Lung (tissue), 12 donors: Measurements from ENCODE around the gene ARID3C. TPM values are rescaled to one million over a fixed set of nuclear protein-coding genes. Genes with fewer than 3 reads are reported as not detected.
A peak's percentile ranks its signal among the peaks of the same experiment; 100 is the strongest.
"Not testable (repeated sequence)": the region's sequence is repeated elsewhere in the genome, so short reads cannot be mapped to it uniquely, and the experiment has no call there.

Source experiments
- ATAC-seq: fragments of 200-7000 bp; cut with Tn5 transposase; one replicate; pipeline ENCODE4 v1.9.1; 2020; ENCODE audit warnings: moderate number of reproducible peaks; ENCODE audit not compliant: insufficient read depth, low FRiP score
- DNase-seq, 3 donors: peaks; one replicate each; pipeline ENCODE4 v3.0.0-alpha.2; 2013 to 2017
- H3K27ac ChIP-seq, 2 donors: one replicate each; pipeline ENCODE4 v1.5.1; 2013; ENCODE audit warnings: mild to moderate bottlenecking in 2 of 2, moderate library complexity in 2 of 2, control low read depth in 1 of 2, inconsistent platforms in 1 of 2, low read depth in 1 of 2, low read length in 1 of 2
- H3K27me3 ChIP-seq, 3 donors: one replicate each; pipeline ENCODE4 v1.5.1; 2013; ENCODE audit warnings: low read length in 2 of 3; ENCODE audit not compliant: control insufficient read depth in 3 of 3, insufficient read depth in 3 of 3
- H3K36me3 ChIP-seq, 4 donors: one replicate each; pipeline ENCODE4 v1.5.1; 2013; ENCODE audit warnings: low read length in 4 of 4, mild to moderate bottlenecking in 1 of 4, moderate library complexity in 1 of 4; ENCODE audit not compliant: control insufficient read depth in 4 of 4, insufficient read depth in 4 of 4
- H3K4me1 ChIP-seq, 5 donors: one replicate each; pipeline ENCODE4 v1.5.1; 2013; ENCODE audit warnings: low read length in 5 of 5, mild to moderate bottlenecking in 2 of 5, moderate library complexity in 1 of 5; ENCODE audit not compliant: control insufficient read depth in 5 of 5, insufficient read depth in 5 of 5
- H3K4me3 ChIP-seq: one replicate; pipeline ENCODE4 v1.5.1; 2013; ENCODE audit warnings: mild to moderate bottlenecking, control low read depth, moderate library complexity
- H3K9ac ChIP-seq, 2 donors: one replicate each; pipeline ENCODE4 v1.5.1; 2013; ENCODE audit warnings: low read length in 2 of 2, control low read depth in 1 of 2; ENCODE audit not compliant: insufficient read depth in 1 of 2
- H3K9me3 ChIP-seq, 4 donors: one replicate each; pipeline ENCODE4 v1.5.1; 2013; ENCODE audit warnings: low read length in 3 of 4, mild to moderate bottlenecking in 1 of 4, moderate library complexity in 1 of 4; ENCODE audit not compliant: control insufficient read depth in 4 of 4, insufficient read depth in 3 of 4
- WGBS, 2 donors: extraction: QIAGEN DNeasy Blood & Tissue Kit; methylation state at CpG; one replicate each; pipeline ENCODE4 v1.1.7; 2013; 5-methylcytosine and 5-hydroxymethylcytosine counted together
- polyA plus RNA-seq, 2 donors: library from polyadenylated mRNA; stranded (reverse); fragments of 200-250 nt; gene quantifications; one replicate each; pipeline ENCODE4 v1.2.1, GENCODE V29; 2013
- total RNA-seq, 2 donors: library from RNA; depleted of rRNA in 1 of 2; stranded (reverse); fragments of >200 nt in 1 of 2; gene quantifications; one replicate each; pipeline ENCODE4 v1.2.1, GENCODE V29; 2014 to 2021
- TF ChIP-seq, protein P1 (sequence below): IDR thresholded peaks from 2 replicates; pipeline ENCODE4 v1.5.1; 2012; ENCODE audit warnings: mild to moderate bottlenecking; ENCODE audit errors: control extremely low read depth, extremely low read depth
- donor health status: control.
- donor health status: control.
- donor health status: Bipolar disorder and iron deficiency.
- donor health status: healthy.
- donor health status: DM: yes; HTN: yes; CAD: no.

Gene ARID3C
- total and polyA plus RNA-seq, 4 donors, result not detected

DNA sequence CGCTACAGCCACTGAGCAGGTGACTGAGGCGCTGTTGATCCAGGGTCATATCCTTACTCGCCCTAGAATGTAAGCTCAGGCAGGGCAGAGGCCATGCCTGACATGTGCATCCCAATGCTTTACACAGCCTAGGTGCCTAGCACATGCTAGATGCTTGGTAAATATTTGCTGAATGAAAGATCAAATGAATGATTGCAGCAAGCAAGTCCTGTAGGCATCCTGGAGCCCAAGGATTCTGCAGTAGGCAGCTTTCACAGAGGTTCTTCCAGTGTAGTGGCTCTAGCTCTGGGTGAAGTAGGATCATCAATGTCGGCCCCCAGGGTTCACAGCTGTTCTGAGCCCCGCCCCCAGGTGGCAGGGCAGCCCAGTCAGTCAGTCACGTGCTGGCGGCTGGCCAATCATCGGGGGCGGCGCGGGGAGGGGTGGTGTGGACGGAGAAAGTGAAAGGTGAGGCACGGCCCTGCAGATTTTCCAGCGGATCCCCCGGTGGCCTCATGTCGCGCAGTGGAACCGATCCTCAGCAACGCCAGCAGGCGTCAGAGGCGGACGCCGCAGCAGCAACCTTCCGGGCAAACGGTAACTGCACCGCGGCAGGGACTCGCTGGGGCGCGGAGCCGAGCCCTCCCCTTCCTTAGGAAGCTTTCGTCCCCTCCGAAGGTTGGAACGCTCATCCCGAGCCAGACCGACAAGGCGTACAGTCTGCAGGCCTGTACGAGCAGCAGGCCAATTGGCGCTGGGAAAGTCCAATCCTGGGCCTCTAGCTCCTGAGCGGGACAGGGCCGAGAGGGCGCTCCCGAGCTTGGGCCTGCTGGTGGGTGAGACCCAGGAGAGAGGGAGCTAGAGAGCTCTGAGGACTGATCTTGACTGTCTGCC is 17.6 kb upstream of the ARID3C start, which contains the start of gene GALT:
Gene GALT, plus strand, starts transcription at position 465 of the 873 bp plus-strand sequence. Its CDS starts 30 bp downstream, at position 495.
- peak; percentile 94 for ATAC-seq
- H3K36me3 ChIP-seq, result peaks cover 0 to 19% (median 16%) of the 10 kb centered on the region in 4 donors
- DNase-seq, result peak; percentile 92 to 94 (median 93)
- H3K4me1 ChIP-seq, result peaks cover 0 to 29% (median 10%) of the 10 kb centered on the region in 5 donors
- H3K9ac ChIP-seq, result peak within 1 kb of the TSS; percentile 50 to 74
- TF ChIP-seq, protein P1, sequence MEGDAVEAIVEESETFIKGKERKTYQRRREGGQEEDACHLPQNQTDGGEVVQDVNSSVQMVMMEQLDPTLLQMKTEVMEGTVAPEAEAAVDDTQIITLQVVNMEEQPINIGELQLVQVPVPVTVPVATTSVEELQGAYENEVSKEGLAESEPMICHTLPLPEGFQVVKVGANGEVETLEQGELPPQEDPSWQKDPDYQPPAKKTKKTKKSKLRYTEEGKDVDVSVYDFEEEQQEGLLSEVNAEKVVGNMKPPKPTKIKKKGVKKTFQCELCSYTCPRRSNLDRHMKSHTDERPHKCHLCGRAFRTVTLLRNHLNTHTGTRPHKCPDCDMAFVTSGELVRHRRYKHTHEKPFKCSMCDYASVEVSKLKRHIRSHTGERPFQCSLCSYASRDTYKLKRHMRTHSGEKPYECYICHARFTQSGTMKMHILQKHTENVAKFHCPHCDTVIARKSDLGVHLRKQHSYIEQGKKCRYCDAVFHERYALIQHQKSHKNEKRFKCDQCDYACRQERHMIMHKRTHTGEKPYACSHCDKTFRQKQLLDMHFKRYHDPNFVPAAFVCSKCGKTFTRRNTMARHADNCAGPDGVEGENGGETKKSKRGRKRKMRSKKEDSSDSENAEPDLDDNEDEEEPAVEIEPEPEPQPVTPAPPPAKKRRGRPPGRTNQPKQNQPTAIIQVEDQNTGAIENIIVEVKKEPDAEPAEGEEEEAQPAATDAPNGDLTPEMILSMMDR, result peak; percentile 22
- WGBS, 2 donors, result 5 to 7% methylated on average over 38 to 43 of the region's 43 CpGs
- H3K27me3 ChIP-seq, result no peaks in the 10 kb centered on the region
- peak within 1 kb of the TSS; percentile 81 to 83 for H3K27ac ChIP-seq
- peak within 1 kb of the TSS; percentile 70 for H3K4me3 ChIP-seq
- H3K9me3 ChIP-seq, result no peaks in the 10 kb centered on the region

DNA sequence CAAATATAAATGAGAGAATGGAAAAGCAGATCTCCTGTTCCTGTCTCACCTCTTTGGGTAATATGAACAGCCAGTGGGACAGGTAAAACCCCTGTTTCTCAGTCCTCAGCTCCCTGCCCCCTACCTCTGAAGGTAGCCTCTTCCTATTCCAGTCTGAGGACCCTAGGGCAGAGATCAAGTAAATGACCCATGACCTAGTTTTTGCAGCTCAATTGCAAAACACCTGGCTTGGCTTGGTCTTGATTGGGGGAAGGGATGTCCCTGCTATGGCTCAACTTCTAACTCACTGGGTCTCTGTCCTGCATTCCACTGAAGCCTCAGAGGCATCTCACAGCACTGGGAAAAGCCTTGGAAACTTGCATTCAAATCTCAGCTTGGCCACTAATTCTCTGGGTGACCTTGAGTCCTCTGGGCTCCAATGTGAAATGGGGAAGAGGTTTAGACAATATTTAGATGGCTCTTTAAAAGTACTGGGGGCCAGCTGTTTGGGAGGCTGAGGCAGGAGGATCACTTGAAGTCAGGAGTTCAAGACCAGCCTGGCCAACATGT is 16.0 kb upstream of the ARID3C start:
- no peak overlapping the region for H3K4me3 ChIP-seq
- ATAC-seq, result no peak
- no peak overlapping the region for H3K9ac ChIP-seq
- no peak overlapping the region for H3K27ac ChIP-seq
- no peaks in the 10 kb centered on the region for H3K9me3 ChIP-seq
- no peak for DNase-seq
- no peaks in the 10 kb centered on the region for H3K27me3 ChIP-seq
- TF ChIP-seq, protein P1, result no peak
- H3K4me1 ChIP-seq, result peaks cover 0 to 18% (median 3%) of the 10 kb centered on the region in 5 donors
- H3K36me3 ChIP-seq, result peaks cover 0 to 18% (median 14%) of the 10 kb centered on the region in 4 donors

DNA sequence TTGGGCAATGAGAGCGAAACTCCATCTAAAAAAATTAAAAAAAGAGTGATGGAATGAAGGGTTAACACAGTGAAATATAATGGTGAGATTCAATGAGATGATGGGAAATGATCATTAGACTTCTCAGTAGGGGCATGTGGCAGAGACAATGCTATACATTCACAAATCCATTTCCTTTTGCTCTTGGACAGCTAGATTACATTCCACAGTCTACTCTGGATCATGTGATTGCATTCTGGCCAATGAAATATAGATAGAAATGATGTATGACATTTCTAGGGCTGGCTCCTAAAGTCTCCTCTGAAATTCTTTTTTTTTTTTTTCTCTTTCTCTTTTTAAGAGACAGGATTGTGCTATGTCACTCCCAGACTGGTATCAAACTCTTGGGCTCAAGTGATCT is 13.8 kb upstream of the ARID3C start:
- Histone ChIP-seq H3K36me3 (no peaks in the 10 kb centered on the region), H3K27me3 (no peaks in the 10 kb centered on the region), H3K9ac (no peak overlapping the region), H3K4me1 (peaks cover 0 to 24% (median 9%) of the 10 kb centered on the region in 5 donors), H3K9me3 (no peaks in the 10 kb centered on the region), H3K4me3 (no peak overlapping the region), H3K27ac (no peak overlapping the region)
- ATAC-seq, result no peak
- 94 to 98% methylated on average over 1 of the region's 1 CpG for WGBS, 2 donors
- no peak for DNase-seq
- TF ChIP-seq, protein P1, result no peak

DNA sequence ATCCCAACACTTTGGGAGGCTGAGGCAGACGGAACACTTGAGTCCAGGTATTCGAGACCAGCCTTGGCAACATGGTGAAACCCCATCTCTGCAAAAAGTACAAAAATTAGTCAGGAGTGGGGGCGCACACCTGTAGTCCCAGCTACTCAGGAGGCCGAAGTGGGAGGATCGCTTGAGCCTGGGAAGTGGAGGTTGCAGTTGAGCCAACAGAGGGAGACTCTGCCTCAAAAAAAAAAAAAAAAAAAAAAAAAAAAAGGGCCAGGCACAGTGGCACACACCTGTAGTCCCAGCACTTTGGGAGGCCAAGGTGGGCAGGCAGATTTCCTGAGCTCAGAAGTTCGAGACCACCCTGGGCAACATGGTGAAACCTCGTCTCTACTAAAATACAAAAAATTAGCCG is 10.5 kb upstream of the ARID3C start:
- not testable (repeated sequence) for ATAC-seq, H3K36me3 ChIP-seq, DNase-seq, H3K27ac ChIP-seq, H3K27me3 ChIP-seq, H3K9ac ChIP-seq, H3K9me3 ChIP-seq, H3K4me3 ChIP-seq
- H3K4me1 ChIP-seq, result peaks cover 0 to 19% (median 7%) of the 10 kb centered on the region in 5 donors
- WGBS, 2 donors, result 85 to 93% methylated on average over 8 of the region's 8 CpGs
